GM21723 (cell line): ENCODE measurements around the gene MAP3K14.

Experiments used
- ATAC-seq: cut with Tn5 transposase; IDR thresholded peaks from one replicate; pipeline ENCODE4 v1.9.1; 2021; ENCODE audit warnings: mild to moderate bottlenecking, moderate library complexity; ENCODE audit not compliant: unreplicated experiment

The MAP3K14 gene

DNA sequence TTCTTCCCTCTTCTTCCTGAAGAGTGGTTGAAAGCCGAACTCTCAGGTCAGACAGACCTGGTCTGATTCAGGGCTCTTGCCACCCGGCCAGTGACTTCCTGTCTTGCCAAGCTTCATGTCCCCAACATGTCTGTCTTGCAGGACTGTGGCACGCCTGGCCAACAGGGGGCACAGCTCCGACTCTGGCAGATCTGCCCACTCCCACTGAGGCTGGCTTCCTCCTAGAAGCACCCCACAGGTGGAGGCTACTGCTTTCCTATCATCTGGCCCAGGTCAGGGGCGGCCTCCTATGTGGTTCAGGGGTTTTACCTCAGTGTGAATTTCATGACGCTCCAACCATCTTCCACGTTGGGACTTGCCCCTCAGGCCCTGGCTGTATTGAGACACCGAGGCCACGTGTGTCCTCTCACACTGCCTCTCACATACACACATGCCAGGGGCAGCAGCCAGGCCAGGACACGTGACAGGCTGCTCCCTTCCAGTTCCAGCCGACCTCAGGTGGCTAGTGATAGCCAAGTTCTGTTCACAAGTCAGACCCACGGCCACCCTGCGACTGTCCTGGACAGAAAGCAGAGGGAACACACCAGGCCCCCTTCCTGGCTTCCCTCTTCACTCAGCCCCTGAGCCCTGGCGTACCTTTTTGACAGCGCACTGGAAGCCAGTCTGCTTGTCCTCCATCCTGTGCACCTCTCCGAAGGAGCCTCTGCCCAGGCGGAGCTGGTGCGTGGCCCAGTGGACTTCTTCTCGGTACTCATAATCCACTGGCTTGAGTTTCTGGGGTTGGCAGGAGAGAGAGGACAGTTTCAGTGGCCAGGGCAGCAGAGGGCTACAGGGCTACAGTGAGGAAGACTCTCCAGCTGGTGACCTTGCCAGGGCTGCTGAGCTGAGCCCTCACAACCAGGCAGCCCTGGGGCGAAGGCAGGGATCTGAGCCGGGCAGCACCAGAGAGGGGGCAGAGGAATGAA, 32.4 kb downstream of the MAP3K14 start:
- no peak for ATAC-seq

DNA sequence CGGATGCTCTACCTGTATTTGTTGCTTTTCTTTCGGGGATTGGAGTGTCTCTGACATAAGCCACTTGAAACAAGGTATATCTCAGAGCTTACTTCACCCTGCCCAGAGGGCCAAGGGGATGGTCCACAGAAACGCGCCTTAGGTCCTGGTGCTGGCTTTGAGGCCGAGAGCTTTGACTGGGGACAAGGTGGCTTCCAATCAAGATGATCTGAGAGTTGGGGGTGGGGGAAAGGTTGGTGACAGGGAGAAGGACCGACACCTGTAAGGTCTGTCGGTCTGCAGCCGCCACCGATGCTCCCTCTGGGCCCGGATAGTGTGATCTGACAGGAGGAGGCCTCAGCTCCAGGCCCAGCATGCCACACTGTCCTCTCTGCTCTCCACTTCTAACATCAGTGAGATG, 33.1 kb downstream of the MAP3K14 start:
- no peak for ATAC-seq

DNA sequence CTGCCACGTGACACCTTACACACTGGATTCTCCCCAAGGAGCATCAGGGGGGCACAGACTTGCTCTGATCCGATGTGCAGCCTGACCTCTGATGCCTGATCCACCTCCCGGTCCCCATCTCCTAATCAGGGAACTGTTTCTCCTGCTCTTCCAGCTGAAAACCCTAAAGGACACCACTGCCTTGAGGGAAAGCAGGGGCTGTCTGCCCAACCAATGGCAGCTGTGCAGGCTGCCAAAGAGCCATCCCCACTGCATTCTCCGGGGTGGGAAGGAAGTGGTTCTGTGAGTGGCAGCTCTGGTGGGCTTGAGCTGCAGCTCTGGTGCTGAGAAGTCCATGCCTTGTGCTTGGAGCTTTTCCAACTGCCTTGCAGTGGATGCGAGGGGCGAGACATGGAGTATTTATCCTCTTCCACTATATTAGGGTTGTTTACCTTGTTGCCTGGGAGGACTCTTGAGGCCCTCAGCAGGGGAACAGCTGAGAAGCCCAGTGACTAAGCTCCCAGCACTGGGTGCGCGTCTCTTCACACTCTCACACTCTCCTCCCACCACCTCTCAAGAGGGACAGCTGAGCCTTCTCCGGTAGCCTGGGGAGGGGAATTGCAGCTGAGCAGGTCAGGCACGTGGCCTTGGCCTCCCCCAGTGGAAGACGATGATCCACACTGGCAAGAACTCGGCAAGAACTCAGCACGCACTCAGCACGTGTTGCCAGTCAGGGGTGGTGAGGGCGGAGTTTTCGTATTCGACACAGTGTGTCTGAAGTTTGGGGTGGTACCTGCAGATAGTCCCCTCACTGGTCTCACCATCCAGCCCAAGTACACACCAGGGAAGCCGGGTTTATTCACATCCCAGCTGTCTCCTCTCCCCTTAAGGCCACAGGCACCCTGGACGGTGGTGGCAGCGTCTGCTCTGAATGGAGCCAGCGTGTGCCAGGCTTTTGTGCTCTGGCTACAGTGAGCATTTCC, 33.9 kb downstream of the MAP3K14 start:
- no peak for ATAC-seq

DNA sequence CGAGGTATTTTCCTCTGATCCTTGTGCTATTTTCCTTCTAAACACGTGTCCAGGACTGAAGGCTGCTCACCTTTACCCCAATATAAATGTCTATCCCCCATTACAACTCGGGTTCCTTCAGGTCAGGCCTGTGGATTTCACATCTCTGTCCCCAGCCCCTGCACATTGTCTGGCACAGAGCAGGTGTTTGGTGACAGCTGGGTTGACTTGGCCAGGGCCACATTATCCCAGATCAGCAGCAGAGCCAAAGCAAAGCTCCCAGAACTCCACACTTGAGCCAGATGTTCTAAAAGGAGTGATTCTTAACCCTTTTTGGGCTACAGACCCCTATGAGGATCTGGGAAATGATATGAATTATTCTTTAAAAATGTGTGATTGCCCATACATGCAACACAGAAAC, 36.9 kb downstream of the MAP3K14 start:
- no peak for ATAC-seq

DNA sequence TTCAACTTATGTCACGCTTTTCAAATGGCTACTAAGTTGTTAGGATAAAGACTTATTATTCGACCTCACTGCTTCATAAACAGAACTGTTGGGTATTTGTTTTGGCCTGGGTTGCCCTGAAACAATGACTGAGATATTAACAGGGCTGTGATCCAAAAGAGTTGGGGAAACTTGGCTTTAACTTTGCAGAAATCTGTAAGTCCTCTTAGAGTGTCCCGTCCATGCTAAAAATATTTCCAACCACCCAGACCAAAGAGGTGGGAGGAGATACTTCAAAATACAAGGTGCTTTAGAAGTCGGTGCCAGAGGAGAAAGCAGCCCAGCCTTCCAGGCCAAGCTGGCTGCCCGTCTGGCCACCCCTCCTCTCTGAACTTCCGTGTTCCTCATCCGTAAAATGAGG, 38.8 kb downstream of the MAP3K14 start:
- ATAC-seq: no peak

DNA sequence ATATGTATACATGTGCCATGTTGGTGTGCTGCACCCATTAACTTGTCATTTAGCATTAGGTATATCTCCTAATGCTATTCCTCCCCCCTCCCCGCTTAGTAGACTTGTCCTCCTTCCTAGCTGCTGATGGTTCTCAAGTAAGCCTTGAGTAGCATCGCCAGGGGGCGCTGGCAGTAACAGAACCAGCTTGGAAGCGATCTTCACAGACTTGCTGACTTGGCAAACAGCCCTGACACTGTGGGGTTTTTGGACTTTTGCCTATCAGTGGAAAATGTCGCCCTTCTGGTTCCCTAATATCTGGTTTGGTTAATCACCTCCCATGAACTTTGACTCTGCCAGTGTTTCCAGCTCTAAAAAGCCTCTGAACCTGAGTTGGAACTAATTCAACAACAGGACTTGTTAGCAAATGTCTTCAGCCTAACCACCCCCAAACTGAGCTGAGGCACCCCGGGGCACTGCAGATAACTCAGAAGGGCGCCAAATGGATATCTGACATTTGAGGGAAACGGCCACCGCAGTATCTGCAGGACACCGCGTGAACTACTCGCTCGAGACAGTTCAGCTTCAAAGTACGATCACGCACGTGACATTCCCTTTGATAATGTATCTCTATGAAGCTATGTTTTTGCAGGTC, 39.5 kb downstream of the MAP3K14 start:
- ATAC-seq: no peak

DNA sequence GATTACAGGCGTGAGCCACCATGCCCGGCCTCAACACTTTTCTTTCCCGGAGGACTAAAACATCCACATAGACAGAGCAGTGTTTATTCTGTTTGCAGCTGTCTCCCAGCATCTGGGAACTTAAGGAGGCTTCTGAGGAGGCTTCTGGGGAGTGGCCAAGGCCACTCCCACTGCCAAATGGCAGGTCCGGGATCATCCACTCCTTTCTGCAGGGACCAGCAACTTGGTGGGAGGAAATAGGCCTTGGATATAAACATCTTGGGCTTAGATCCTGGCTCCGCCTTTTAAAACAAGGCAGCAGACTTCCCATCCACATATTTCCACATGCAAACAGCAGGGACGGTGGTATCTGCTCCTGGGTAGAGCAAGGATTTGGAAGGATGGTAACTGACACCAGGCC, 40.8 kb downstream of the MAP3K14 start:
- no peak for ATAC-seq

DNA sequence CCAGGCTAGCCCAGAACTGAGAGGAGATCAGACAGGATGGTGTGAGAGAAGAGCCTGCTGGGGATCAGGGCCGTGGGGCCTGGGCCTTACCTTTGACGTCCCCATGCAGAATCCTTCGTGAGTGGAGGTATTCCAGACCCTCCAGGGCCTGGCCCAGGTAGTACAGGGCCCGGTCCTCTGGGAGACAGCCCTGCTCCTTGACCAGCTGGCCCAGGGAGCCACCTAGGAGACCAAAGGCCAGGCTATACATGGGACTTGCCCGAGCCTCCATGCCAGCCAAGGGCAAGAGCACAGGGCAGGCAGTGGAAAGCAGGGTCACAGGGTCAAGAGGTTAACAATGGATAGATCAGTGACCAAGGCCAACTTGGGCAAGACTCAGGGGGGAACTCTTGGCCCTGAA, 42.8 kb downstream of the MAP3K14 start:
- no peak for ATAC-seq

DNA sequence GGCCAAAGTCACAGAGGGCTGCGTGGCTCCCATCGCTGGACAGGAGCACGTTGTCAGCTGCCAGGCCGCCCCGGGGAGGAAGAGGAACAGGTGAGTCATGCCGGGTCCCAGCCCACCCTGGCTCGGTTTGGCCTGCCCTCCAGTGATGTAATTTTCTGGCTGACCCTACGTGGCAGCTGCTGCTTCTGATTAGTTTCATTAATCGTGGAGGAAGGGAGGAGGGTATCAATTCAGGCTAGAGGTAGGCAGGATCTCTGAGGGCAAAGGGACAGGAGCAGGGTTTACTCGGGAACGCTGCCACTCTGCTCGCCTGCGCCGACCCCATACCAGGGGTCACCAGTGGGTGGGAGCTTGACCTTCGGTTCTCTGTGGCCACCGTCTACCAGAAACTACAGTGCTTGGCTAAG, 43.3 kb downstream of the MAP3K14 start:
- ATAC-seq: no peak

DNA sequence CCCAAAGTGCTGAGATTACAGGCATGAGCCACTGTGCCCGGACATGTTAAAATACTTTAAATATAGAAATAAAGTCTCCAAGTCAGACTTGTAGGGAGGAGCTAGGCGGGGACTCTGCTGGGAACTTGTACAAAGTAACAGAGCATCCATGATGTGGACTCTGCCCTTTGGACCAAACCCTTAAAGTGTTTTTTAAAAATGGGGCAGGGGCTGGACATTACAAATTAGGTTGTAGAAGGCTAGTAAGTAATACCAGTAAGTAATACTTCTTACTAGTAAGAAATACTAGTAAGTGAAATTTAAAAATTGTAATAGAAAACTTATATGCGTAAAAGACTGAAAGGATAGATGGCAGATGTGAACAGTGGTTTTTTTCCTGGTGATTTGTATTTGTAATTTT, 45.2 kb downstream of the MAP3K14 start:
- ATAC-seq: no peak

DNA sequence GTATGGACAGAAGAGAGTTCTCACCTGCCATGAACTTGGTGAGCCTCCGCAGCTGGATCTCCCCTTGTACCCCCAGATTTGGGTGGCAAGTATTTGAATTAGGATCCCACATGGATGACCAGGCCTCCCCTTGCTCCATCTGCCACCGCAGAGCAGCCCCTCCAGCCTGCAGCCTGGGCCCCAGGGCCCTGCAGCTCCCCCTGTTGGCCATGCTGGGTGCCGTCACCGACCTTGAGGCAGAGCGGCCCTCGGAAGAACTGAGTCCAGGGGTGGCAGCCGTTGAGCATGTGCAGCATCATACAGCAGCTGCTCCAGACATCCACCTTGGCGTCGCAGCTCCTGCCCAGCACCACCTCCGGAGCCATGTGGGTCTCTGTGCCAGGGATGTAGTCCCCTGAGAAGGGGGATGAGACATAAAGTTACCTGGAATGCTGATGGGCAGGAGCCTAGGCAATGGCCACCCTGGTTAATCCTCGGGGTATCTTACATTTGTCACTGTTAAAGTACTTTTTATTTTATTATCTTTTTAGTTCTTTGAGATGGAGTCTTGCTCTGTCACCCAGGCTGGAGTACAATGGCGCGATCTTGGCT, 45.9 kb downstream of the MAP3K14 start:
- no peak for ATAC-seq

DNA sequence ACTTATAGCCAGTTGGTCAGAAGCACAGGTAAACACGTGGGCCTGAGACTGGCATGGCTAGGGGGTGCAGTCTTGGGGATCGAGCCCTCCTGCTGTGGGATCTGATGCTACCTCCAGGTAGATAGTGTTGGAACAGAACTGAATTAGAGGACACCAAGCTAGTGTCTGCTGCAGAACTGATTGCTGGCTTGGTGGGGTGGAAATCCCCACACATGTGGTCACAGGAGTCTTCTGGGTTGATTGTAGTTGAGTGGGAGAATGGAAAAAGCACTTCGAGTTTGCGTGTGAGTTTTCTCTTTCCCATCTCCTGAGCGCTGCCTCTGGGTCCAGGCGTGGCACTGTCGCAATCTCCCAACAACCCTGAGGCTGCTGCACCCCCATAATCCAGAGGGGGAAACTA, 46.9 kb downstream of the MAP3K14 start:
- no peak for ATAC-seq

DNA sequence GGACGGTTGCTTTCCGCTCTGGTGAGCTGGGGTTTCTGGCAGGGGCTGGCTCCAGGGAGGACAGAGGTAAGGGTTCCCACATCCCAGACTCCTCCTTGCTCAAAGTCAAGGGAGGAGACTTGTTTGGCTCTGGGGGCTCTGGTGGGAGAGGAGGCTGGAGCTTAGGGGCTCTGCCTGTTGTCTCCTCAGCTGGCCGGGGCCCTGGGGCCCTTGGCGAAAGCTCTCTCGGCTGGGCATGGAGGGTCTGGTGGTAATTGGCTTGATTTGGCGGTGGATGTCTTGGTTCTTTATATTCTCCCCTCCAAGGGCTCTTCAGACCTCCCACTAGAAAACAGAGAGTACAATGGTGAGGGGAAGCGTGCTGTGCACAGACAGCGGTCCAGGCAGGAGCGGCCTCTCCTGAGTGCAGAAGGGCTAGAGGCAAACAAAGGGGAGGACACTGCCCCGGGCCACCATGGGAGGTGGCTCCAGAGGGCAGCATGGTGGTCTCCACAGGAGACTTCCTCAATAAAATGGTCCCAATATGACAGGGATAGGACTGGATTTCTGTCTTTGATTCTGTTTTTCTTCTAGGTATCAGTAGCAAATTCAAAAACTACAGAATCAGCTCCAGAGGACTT, 49.3 kb downstream of the MAP3K14 start:
- no peak for ATAC-seq

DNA sequence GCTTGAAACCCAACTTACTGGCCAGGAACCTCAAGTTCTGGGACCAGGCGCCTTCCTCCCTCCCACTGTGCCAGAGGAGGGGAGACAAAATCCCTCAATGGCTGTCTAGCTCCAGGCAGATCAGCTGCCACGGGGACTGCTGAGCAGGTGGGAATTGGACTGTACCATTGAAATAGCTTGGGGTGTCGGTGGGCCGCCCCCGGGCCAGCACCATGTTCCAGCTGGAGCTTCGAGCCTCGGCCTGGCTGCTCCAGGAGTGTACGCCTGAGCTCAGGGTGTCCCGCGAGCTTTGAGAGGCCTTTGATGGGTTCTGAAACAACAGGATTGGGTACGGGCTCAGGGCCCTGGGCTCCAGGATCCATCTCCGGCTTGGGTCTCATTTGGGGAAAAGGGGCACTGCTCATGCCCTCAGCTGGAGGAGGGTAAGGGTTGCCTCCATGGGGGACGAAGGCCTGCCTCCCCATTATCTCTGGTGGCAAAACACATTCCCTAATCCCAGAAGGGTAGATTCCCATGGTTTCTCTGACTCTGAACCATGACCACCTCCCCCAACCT, 50.4 kb downstream of the MAP3K14 start:
- no peak for ATAC-seq

DNA sequence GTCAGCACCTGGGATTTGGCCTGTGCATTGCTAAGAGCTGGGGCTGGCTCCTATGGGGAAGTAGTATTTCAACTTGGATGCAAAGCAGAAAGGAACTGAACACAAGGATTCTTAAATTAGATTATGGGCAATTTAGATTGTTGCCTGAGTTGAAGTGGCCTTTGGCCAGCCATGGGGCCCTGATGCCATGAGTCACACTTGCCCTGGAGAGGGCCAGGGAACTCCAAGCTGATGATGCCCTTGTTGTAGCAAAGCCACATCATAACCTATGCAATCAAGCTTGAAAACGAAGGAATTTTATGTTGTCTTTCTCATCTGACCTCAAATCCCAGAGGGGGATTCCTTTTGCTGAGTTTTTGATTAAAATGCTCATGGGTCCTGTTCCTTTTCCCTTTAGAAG, 51.0 kb downstream of the MAP3K14 start:
- no peak for ATAC-seq

DNA sequence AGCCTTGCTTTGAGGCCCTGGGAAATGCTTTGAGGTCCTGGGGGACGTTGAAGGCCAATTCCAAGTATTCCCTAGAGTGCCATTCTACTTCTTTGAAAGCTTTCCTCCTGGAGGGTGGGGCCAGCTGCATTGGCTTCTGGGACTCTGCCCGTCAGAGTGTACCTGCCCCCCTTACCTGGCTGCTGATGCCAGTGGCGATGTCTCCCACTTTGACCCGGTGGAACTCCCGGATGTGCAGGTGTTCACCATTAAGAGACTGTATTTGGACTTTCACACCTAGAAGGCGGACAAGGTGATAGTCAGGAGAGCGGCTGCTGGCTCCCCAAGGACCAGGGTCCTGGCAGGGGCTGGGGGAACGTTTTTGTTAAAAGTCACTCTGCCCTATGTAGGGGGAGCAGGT, 51.8 kb downstream of the MAP3K14 start:
- ATAC-seq: no peak

DNA sequence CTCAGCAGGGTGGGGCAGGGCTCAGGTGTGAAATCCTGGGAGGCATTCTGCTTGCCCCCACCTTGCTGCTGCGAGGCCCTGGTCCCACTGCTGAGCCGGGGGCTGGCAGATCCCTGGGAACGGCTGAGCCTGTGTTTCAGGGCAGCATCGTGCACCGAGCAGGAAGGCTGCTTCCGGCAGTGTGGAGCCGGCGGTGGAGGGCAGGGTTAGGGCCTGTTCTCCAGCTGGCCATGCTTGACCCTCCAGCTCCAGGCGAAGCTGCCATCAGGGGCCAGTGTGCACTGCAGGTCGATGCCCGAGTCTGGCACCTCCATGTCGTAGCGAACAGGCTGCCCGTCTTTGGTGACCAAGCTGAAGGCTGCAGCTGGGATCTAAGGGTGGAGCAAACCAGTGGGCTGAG, 52.4 kb downstream of the MAP3K14 start:
- no peak for ATAC-seq

DNA sequence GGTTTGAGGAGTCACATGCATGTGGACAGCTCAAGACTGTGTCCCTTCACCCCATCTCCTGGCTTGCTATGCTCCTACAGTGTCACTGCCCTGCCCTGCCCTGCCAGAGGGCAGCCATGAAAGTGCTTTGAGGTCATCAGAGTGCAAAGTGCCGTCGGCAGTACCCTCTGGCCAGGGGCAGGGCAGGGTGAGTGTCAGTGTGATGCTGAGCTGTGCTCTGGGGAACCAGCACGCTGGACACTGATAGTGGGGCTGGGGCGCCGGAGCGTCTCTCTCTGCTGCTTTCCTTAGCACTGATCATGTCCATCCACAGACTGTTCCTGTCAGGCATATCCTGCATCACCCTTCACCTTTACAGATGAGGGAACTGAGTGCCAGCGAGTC, 53.4 kb downstream of the MAP3K14 start:
- no peak for ATAC-seq

DNA sequence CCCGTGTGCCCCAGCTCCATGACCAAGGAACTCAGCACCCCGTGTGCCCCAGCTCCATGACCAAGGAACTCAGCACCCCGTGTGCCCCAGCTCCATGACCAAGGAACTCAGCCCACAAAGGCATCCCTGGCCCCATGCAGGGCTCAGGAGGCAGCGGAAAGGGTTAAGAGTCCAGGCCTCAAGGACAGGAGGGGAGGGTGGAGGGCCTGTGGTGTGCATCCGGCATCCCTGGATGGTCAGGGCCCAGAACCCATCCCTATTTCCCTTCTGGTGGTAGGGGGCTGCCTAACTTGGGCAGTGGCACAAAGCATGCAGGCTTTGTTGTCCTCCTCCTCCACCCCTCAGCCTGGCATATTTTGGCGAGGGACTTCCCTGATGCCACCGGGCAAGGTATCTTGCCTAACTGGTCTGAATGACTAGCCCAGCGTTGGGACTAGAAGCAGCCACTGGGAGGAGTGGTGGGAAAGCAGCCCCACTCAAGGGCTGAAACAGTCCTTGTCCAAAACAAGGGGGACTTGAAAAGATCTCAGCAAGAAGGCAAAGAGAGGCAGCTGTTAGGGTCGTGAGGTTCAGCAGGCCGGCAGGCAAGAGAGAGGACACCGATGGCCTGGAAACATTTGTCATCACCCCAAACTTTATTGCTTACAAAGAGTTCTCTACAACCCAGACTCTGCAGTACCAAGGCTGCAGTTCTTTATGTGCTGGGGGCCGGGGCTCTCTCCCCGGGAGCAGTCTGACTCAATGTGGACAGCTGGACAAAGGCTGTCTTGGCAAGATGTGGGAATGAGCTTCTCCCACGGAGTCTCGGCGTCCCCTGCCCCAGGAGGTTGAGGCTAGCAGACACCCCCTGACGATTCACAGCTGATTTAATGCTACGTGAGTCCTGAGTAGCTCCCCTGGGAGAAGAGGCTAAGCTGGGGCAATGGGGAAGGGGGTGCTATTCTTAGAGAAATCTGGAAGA, 54.0 kb downstream of the MAP3K14 start:
- ATAC-seq: no peak
